Esophagus squamous epithelium (tissue), 4 donors: ENCODE results near the gene SENP2.

Experiments used
- CTCF ChIP-seq, 6 experiments: fragments of 450-650 bp in 4 of 6; fragments of 200-600 bp in 2 of 6; sonication (generic) in 2 of 6; IDR thresholded peaks; one replicate each; pipeline ENCODE4 v1.5.1; 2016 to 2019; ENCODE audit warnings: antibody characterized with exemption in 6 of 6, mild to moderate bottlenecking in 4 of 6, moderate library complexity in 4 of 6
- POLR2A ChIP-seq, 4 donors: fragments of 450-650 bp; IDR thresholded peaks; one replicate each; pipeline ENCODE4 v1.6.1; 2017; ENCODE audit warnings: antibody characterized with exemption in 4 of 4, mild to moderate bottlenecking in 4 of 4, moderate library complexity in 3 of 4

- TF ChIP-seq CTCF (IDR thresholded peaks at IDR 0.05) (no peak), POLR2A (IDR thresholded peaks at IDR 0.05) (no peak)
Observed at GRCh38 chr3:185539934-185540333, 46.2 kb upstream of the SENP2 start.
